ENCODE measurements around the gene MTMR10. TPM values are rescaled to one million over a fixed set of nuclear protein-coding genes. Genes with fewer than 3 reads are reported as not detected.

Gene MTMR10
- total RNA-seq, 1 donor from 2014 or later: 14.8 TPM

DNA sequence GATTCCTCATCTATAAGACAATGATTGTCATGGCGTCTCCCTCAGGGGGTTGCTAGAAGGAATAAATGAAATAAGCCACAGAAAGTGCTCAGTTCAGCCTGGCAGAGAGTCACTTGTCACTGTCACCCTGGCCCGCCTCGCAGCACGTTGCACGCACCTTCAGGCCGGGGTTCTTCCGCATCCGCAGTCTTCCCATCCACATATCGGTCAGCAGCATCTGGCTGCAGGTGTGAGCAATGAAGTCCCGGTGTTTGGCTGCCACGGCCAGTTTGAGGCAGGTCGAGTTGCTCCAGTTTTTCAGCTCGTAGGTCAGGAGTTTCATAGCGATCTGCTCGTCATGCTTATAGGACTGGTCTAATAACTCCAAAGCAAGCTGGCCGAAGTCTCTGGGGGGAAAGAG, 48.5 kb upstream of the MTMR10 start:
- FAIRE-seq: no peak
- Histone ChIP-seq H4K20me1 (ENCODE audit: insufficient read depth, low read length) (no peaks in the 10 kb centered on the region), H3K9me3 (ENCODE audit: insufficient read depth, low read depth, low read length) (no peaks in the 10 kb centered on the region), H3K27me3 (ENCODE audit: insufficient read depth, low read length) (peaks cover 3% of the 10 kb centered on the region), H3K36me3 (ENCODE audit: insufficient read depth, low read length) (no peaks in the 10 kb centered on the region), H3K4me3 (ENCODE audit: insufficient read depth, low read depth, low read length) (no peak overlapping the region), H3K9ac (ENCODE audit: low read length) (no peak overlapping the region), H3K4me1 (ENCODE audit: insufficient read depth, low read length) (no peaks in the 10 kb centered on the region), H3K79me2 (ENCODE audit: insufficient read depth, low read length) (no peaks in the 10 kb centered on the region), H3K27ac (ENCODE audit: low read depth, low read length) (no peak overlapping the region), H3K4me2 (ENCODE audit: low read length) (no peak overlapping the region), H2AFZ (ENCODE audit: low read depth, low read length) (no peak overlapping the region)
- H3K4me1 Mint-ChIP-seq (ENCODE audit: low read depth, unreplicated experiment): no peaks in the 10 kb centered on the region
- peaks cover 14% of the 10 kb centered on the region for H3K27me3 Mint-ChIP-seq (ENCODE audit: low read depth, unreplicated experiment)
- no peak overlapping the region for H3K4me3 Mint-ChIP-seq (ENCODE audit: unreplicated experiment)
- no peak overlapping the region for H3K27ac Mint-ChIP-seq (ENCODE audit: unreplicated experiment)
- no peak for DNase-seq (ENCODE audit: low read depth)
- H3K9me3 Mint-ChIP-seq (ENCODE audit: unreplicated experiment): no peaks in the 10 kb centered on the region
- TF ChIP-seq, protein P1, sequence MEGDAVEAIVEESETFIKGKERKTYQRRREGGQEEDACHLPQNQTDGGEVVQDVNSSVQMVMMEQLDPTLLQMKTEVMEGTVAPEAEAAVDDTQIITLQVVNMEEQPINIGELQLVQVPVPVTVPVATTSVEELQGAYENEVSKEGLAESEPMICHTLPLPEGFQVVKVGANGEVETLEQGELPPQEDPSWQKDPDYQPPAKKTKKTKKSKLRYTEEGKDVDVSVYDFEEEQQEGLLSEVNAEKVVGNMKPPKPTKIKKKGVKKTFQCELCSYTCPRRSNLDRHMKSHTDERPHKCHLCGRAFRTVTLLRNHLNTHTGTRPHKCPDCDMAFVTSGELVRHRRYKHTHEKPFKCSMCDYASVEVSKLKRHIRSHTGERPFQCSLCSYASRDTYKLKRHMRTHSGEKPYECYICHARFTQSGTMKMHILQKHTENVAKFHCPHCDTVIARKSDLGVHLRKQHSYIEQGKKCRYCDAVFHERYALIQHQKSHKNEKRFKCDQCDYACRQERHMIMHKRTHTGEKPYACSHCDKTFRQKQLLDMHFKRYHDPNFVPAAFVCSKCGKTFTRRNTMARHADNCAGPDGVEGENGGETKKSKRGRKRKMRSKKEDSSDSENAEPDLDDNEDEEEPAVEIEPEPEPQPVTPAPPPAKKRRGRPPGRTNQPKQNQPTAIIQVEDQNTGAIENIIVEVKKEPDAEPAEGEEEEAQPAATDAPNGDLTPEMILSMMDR (IDR thresholded peaks at IDR 0.05; ENCODE audit: insufficient read depth, low read depth, low read length): no peak
- TF ChIP-seq EZH2 (IDR thresholded peaks at IDR 0.05; ENCODE audit: insufficient read depth, low read length): no peak
- H3K36me3 Mint-ChIP-seq (ENCODE audit: low read depth, unreplicated experiment): no peaks in the 10 kb centered on the region

DNA sequence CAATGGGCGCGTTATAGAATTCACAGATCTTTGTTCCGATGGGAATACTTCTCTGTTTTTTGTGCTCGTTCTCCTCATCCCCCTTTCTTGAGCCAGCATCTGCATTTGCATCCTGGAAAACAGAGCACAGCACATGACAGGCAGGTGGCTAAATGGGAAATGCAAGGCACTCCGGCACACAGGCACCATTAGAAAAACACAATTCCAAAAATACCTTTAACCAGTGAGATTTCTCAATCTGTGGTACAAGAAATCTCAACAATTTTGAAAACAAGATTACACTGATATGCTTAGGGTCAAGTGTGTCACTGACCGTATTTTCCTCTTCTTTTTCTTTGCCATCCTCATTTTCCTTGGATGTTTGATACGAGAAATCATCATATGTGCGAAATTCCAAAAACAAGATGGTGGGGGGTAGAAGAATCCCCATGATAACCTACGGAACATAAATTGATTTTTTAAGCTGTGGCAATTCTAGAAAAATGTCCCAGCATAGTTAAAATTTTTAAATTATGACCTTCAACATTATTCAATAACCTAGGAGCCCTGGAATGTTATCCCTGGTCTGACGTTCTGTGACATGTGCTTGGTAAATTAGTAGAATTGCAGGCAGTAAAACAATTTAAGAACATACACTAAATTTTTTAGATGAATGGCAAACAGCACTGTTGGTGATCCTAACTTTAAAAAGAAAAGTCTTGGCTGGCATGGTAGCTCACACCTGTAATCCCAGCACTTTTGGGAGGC, 46.5 kb upstream of the MTMR10 start:
- Histone ChIP-seq H3K27me3 (ENCODE audit: insufficient read depth, low read length) (peaks cover 3% of the 10 kb centered on the region), H3K4me1 (ENCODE audit: insufficient read depth, low read length) (peaks cover 5% of the 10 kb centered on the region), H3K79me2 (ENCODE audit: insufficient read depth, low read length) (no peaks in the 10 kb centered on the region), H3K9me3 (ENCODE audit: insufficient read depth, low read depth, low read length) (no peaks in the 10 kb centered on the region), H4K20me1 (ENCODE audit: insufficient read depth, low read length) (no peaks in the 10 kb centered on the region), H3K9ac (ENCODE audit: low read length) (no peak overlapping the region), H2AFZ (ENCODE audit: low read depth, low read length) (no peak overlapping the region), H3K27ac (ENCODE audit: low read depth, low read length) (no peak overlapping the region), H3K4me2 (ENCODE audit: low read length) (no peak overlapping the region), H3K36me3 (ENCODE audit: insufficient read depth, low read length) (no peaks in the 10 kb centered on the region), H3K4me3 (ENCODE audit: insufficient read depth, low read depth, low read length) (no peak overlapping the region)
- Mint-ChIP-seq H3K4me3 (ENCODE audit: unreplicated experiment) (no peak overlapping the region), H3K27ac (ENCODE audit: unreplicated experiment) (no peak overlapping the region), H3K4me1 (ENCODE audit: low read depth, unreplicated experiment) (peaks cover 11% of the 10 kb centered on the region), H3K36me3 (ENCODE audit: low read depth, unreplicated experiment) (no peaks in the 10 kb centered on the region), H3K27me3 (ENCODE audit: low read depth, unreplicated experiment) (peaks cover 14% of the 10 kb centered on the region), H3K9me3 (ENCODE audit: unreplicated experiment) (no peaks in the 10 kb centered on the region)
- FAIRE-seq (no peak), DNase-seq (ENCODE audit: low read depth) (no peak)
- TF ChIP-seq EZH2 (IDR thresholded peaks at IDR 0.05; ENCODE audit: insufficient read depth, low read length): no peak
- TF ChIP-seq, protein P1 (IDR thresholded peaks at IDR 0.05; ENCODE audit: insufficient read depth, low read depth, low read length): no peak

DNA sequence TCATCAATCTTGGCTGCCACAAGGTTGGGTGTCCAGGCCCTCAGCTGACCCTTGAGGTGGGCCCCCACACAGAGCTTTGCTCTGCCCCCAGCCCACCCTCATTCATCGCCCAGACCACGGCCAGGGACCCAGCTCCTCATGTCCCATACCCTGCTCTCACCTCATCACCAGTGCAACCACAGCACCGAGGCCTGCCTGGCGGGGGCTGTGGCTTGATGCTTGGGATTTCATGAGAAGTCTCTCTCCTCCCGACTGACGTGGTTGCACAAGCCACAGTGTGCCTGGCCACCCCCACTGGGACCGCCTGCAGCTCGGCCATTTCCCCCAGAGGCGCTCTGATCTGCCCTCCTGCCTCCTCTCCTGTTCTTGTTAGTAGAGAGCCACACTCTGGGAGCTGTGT, 45.4 kb upstream of the MTMR10 start:
- Histone ChIP-seq H3K4me2 (ENCODE audit: low read length) (no peak overlapping the region), H2AFZ (ENCODE audit: low read depth, low read length) (no peak overlapping the region), H3K9me3 (ENCODE audit: insufficient read depth, low read depth, low read length) (no peaks in the 10 kb centered on the region), H3K27me3 (ENCODE audit: insufficient read depth, low read length) (no peaks in the 10 kb centered on the region), H4K20me1 (ENCODE audit: insufficient read depth, low read length) (no peaks in the 10 kb centered on the region), H3K4me1 (ENCODE audit: insufficient read depth, low read length) (peaks cover 10% of the 10 kb centered on the region), H3K27ac (ENCODE audit: low read depth, low read length) (no peak overlapping the region), H3K4me3 (ENCODE audit: insufficient read depth, low read depth, low read length) (no peak overlapping the region), H3K79me2 (ENCODE audit: insufficient read depth, low read length) (no peaks in the 10 kb centered on the region), H3K36me3 (ENCODE audit: insufficient read depth, low read length) (no peaks in the 10 kb centered on the region), H3K9ac (ENCODE audit: low read length) (no peak overlapping the region)
- Mint-ChIP-seq H3K36me3 (ENCODE audit: low read depth, unreplicated experiment) (no peaks in the 10 kb centered on the region), H3K27ac (ENCODE audit: unreplicated experiment) (no peak overlapping the region), H3K27me3 (ENCODE audit: low read depth, unreplicated experiment) (peaks cover 13% of the 10 kb centered on the region), H3K4me3 (ENCODE audit: unreplicated experiment) (no peak overlapping the region), H3K4me1 (ENCODE audit: low read depth, unreplicated experiment) (peaks cover 16% of the 10 kb centered on the region), H3K9me3 (ENCODE audit: unreplicated experiment) (no peaks in the 10 kb centered on the region)
- FAIRE-seq: no peak
- no peak for TF ChIP-seq EZH2 (IDR thresholded peaks at IDR 0.05; ENCODE audit: insufficient read depth, low read length)
- TF ChIP-seq, protein P1 (IDR thresholded peaks at IDR 0.05; ENCODE audit: insufficient read depth, low read depth, low read length): no peak
- DNase-seq (ENCODE audit: low read depth): no peak

All from astrocyte (in vitro differentiated cells and primary cell).